Dermis blood vessel endothelial cell (primary cell): ENCODE data around the gene BTNL8. TPM values are rescaled to one million over a fixed set of nuclear protein-coding genes. Genes with fewer than 3 reads are reported as not detected.
"Not testable (repeated sequence)": the region's sequence is repeated elsewhere in the genome, so short reads cannot be mapped to it uniquely, and the experiment has no call there.

Source experiments
- DNase-seq: peaks from one replicate; pipeline ENCODE4 v3.0.0; 2010
- total RNA-seq: library from RNA; depleted of rRNA; stranded (reverse); fragments of >200 nt; gene quantifications from 2 replicates; pipeline ENCODE4 v1.2.3, GENCODE V29; 2014

BTNL8 gene
- total RNA-seq, 1 donor from 2014 or later: 0.17 TPM

GRCh38 chr5:180875860-180876426 is 23.0 kb upstream of the BTNL8 start:
- DNase-seq: no peak

GRCh38 chr5:180885845-180886529 is 13.0 kb upstream of the BTNL8 start:
- DNase-seq: not testable (repeated sequence)

DNA sequence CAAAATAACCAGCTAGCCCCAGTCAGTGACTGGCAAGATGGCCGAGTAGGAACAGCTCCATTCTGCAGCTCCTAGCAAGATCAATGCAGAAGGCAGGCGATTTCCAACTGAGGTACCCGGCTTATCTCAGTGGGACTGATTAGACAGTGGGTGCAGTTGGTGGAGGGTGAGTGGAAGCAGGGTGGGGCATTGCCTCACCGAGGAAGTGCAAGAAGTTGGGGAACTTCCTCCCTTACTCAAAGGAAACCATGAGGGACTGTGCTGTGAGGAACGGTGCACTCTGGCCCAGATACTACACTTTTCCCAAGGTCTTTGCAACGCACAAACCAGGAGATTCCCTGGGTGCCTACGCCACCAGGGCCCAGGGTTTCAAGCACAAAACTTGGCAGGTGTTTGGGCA is 9.6 kb upstream of the BTNL8 start:
- no peak for DNase-seq

GRCh38 chr5:180895330-180895729 is 3.6 kb upstream of the BTNL8 start:
- DNase-seq: not testable (repeated sequence)

- peak; percentile 10 for DNase-seq
Observed at GRCh38 chr5:180900178-180900577, 1.2 kb downstream of the BTNL8 start.

- no peak for DNase-seq
Observed at GRCh38 chr5:180901319-180902009, 2.5 kb downstream of the BTNL8 start.

DNA sequence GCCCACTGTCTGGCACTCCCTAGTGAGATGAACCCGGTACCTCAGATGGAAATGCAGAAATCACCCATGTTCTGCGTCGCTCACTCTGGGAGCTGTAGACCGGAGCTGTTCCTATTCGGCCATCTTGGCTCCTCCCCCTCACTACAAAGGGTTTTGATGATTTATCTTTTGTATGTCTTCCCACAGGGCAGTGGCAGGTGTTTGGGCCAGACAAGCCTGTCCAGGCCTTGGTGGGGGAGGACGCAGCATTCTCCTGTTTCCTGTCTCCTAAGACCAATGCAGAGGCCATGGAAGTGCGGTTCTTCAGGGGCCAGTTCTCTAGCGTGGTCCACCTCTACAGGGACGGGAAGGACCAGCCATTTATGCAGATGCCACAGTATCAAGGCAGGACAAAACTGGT is 9.4 kb downstream of the BTNL8 start:
- DNase-seq: no peak

DNA sequence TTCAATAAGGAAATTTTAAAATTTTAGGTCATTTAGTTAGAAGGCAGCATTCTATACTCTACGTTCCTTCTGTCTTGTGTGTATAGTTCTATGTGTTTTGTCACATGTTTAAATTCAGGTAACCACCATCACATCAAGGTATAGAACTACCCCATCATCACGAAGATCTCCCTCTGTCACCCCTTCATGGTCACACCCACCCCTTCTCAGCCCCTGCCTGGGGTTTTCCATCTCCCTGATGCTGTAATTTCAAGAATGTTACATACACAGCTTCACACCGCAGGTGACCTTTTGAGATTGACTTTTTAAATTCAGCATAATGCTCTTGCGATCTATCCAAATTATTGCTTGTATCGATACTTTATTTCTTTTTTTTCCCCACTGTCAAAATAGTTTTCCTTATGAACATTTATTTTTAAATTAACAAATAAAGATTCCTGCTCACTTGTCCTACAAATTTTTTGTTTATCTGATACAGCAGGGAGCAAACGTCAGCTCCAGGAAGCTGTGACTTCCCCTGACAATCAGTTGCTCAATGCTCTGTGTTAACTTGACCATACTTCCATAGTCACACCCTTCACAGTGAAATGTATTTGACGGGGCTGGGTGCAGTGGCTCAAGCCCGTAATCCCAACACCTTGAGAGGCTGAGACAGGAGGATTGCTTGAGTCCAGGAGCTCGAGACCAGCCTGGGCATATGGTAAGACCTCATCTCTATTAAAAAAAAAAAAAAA is 10.2 kb downstream of the BTNL8 start:
- no peak for DNase-seq

GRCh38 chr5:180909782-180910181 is 10.8 kb downstream of the BTNL8 start:
- DNase-seq: no peak

GRCh38 chr5:180910182-180910581 is 11.2 kb downstream of the BTNL8 start:
- DNase-seq: no peak

GRCh38 chr5:180910735-180911134 is 11.8 kb downstream of the BTNL8 start:
- no peak for DNase-seq

GRCh38 chr5:180914646-180915045 is 15.7 kb downstream of the BTNL8 start:
- no peak for DNase-seq

- no peak for DNase-seq
Observed at GRCh38 chr5:180915924-180916323, 17.0 kb downstream of the BTNL8 start.

DNA sequence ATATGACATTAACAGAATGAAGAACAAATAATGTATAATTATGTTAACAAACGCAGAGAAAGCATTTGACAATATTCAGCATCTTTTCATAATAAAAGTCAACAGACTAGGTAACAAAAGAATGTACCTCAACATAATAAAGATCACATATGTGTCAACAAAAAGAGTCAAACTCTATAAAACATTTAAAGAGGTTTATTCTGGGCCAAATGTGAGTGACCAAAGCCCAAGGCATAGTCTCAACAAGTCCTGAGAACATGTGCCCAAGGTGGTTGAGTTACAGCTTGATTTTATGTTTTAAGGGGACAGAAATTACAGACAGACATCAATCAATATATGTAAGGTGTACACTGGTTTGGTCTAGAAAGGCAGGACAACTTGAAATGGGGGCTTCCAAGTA is 19.4 kb downstream of the BTNL8 start:
- no peak for DNase-seq

GRCh38 chr5:180920710-180921109 is 21.8 kb downstream of the BTNL8 start:
- no peak for DNase-seq

DNA sequence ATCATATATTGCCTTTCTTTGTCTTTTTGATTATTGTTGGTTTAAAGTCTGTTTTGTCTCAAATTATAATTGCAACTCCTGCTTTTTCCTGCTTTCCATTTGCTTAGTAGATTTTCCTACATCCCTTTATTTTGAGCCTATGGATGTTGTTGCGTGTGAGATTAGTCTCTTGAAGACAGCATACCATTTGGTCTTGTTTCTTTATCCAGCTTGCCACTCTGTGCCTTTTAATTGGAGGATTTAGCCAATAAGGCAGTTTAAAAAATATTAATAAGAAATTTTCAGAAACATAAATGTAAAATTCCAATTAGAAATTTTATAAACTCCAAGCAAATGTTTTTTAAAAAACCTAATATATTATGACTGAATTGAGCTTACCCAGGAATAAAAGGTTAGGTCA is 24.0 kb downstream of the BTNL8 start:
- no peak for DNase-seq

GRCh38 chr5:180932660-180933059 is 33.7 kb downstream of the BTNL8 start:
- DNase-seq: no peak

- DNase-seq: no peak
Observed at GRCh38 chr5:180935203-180935602, 36.2 kb downstream of the BTNL8 start.

DNA sequence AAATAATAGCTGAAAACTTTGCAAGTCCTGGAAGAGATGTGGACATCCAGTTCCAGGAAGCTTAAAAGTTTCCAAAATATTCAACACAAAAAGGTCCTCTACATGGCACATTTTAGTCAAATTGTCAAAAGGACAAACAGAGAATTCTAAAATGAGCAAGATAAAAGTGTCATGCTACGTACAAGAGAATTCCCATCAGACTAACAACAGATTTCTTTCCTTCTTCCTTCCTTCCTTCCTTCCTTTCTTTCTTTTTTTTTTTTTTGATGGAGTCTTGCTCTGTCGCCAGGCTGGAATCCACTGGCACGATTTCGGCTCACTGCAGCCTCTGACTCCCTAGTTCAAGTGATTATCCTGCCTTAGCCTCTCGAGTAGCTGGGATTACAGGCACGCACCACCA is 39.3 kb downstream of the BTNL8 start:
- DNase-seq: no peak

DNA sequence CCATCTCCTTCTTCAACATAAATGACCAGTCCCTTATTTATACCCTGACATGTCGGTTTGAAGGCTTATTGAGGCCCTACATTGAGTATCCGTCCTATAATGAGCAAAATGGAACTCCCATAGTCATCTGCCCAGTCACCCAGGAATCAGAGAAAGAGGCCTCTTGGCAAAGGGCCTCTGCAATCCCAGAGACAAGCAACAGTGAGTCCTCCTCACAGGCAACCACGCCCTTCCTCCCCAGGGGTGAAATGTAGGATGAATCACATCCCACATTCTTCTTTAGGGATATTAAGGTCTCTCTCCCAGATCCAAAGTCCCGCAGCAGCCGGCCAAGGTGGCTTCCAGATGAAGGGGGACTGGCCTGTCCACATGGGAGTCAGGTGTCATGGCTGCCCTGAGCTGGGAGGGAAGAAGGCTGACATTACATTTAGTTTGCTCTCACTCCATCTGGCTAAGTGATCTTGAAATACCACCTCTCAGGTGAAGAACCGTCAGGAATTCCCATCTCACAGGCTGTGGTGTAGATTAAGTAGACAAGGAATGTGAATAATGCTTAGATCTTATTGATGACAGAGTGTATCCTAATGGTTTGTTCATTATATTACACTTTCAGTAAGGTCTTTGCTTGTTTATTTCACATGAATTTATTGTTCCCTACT is 51.5 kb downstream of the BTNL8 start:
- no peak for DNase-seq

GRCh38 chr5:180959661-180960060 is 60.7 kb downstream of the BTNL8 start:
- no peak for DNase-seq

DNA sequence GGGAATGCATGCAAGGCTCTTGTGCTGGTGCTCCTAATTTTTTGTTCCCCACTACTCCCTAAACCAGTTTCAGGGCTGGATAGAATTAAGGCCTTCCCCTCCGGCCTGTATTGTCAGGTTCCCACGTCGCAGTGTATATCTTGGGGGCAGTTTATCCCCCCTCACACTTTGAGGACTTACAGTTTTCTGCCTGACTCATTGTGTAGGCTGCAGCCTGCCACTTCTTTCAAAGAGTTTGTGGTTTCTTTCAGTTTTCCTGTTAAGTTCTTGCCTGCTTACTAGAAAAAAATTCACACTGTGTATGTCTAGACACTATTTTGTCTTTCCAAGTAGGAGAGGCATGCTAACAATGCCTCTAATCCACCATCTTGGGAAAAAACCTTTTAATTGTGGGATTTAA is 61.2 kb downstream of the BTNL8 start:
- no peak for DNase-seq

- DNase-seq: no peak
Observed at GRCh38 chr5:180969406-180969805, 70.4 kb downstream of the BTNL8 start.
